IMR-90 (cell line): ENCODE results near the gene C3. TPM values are rescaled to one million over a fixed set of nuclear protein-coding genes. Genes with fewer than 3 reads are reported as not detected.

Source experiments
- ATAC-seq: fragments of 200-7000 bp; cut with Tn5 transposase; 2 replicates; pipeline ENCODE4 v1.9.1; 2020; ENCODE audit warnings: low read depth, mild to moderate bottlenecking, moderate library complexity
- BruUV-seq: library from RNA; stranded (reverse); fragments of 400-500 nt; replicated peaks from 2 replicates; lab custom pipeline; 2021; lab: Mats Ljungman, UMichigan
- CTCF ChIA-PET: fragments of 300-600 bp; formaldehyde crosslinking; extraction: SDS; loops from one replicate; lab custom pipeline; 2021; ENCODE audit warnings: antibody characterized with exemption; lab: Yijun Ruan, JAX
- POLR2A ChIA-PET: fragments of 300-600 bp; sonication (Branson Sonifier 250); formaldehyde crosslinking; loops from one replicate; lab custom pipeline; 2022; ENCODE audit warnings: antibody characterized with exemption; ENCODE audit not compliant: unreplicated experiment; lab: Charles Lee
- DNase-seq: peaks from one replicate; pipeline ENCODE4 v3.0.0; 2013
- H2AFZ ChIP-seq: replicated peaks from 2 replicates; pipeline ENCODE3; 2013; ENCODE audit warnings: low read length, mild to moderate bottlenecking; ENCODE audit not compliant: poor library complexity
- H2AK5ac ChIP-seq: 2 replicates; pipeline ENCODE4 v1.6.1; 2013; ENCODE audit warnings: low read depth, low read length, inconsistent platforms
- H2AK9ac ChIP-seq: replicated peaks from 2 replicates; pipeline ENCODE3; 2013; ENCODE audit warnings: mild to moderate bottlenecking, low read depth, low read length, moderate library complexity; ENCODE audit not compliant: poor library complexity
- H2BK120ac ChIP-seq: 2 replicates; pipeline ENCODE4 v1.6.1; 2013; ENCODE audit warnings: low read depth, low read length, inconsistent platforms
- H2BK15ac ChIP-seq: 3 replicates; pipeline ENCODE4 v1.6.1; 2013; ENCODE audit warnings: low read depth, low read length, inconsistent platforms
- H2BK20ac ChIP-seq: 2 replicates; pipeline ENCODE4 v1.6.1; 2013; ENCODE audit warnings: low read depth, mild to moderate bottlenecking, inconsistent platforms, low read length, moderate library complexity
- H2BK5ac ChIP-seq: 2 replicates; pipeline ENCODE4 v1.6.1; 2013; ENCODE audit warnings: mild to moderate bottlenecking, low read depth, low read length, inconsistent platforms; ENCODE audit not compliant: poor library complexity, severe bottlenecking
- H3K14ac ChIP-seq: replicated peaks from 2 replicates; pipeline ENCODE4 v1.6.1; 2013; ENCODE audit warnings: low read depth, low read length, inconsistent platforms
- H3K18ac ChIP-seq: 2 replicates; pipeline ENCODE4 v1.6.1; 2013; ENCODE audit warnings: low read depth, low read length, control low read depth
- H3K23ac ChIP-seq: 2 replicates; pipeline ENCODE4 v1.6.1; 2013; ENCODE audit warnings: low read depth, low read length, inconsistent platforms
- H3K27ac ChIP-seq: 2 replicates; pipeline ENCODE4 v1.5.1; 2013; ENCODE audit warnings: mild to moderate bottlenecking, control low read depth, low read length; ENCODE audit not compliant: insufficient read depth
- H3K27me3 ChIP-seq: 2 replicates; pipeline ENCODE4 v1.6.1; 2013; ENCODE audit warnings: low read length; ENCODE audit not compliant: control insufficient read depth, insufficient read depth
- H3K36me3 ChIP-seq: 2 replicates; pipeline ENCODE4 v1.6.1; 2013; ENCODE audit warnings: low read length, mixed read lengths; ENCODE audit not compliant: control insufficient read depth, insufficient read depth
- H3K4ac ChIP-seq: 2 replicates; pipeline ENCODE4 v1.6.1; 2013; ENCODE audit warnings: low read depth, low read length, inconsistent platforms
- H3K4me1 ChIP-seq: 2 replicates; pipeline ENCODE4 v1.6.1; 2013; ENCODE audit warnings: low read length, mixed read lengths; ENCODE audit not compliant: control insufficient read depth, insufficient read depth
- H3K4me2 ChIP-seq: 2 replicates; pipeline ENCODE4 v1.6.1; 2013; ENCODE audit warnings: low read depth, mild to moderate bottlenecking, control low read depth, low read length, moderate library complexity
- H3K4me3 ChIP-seq: 2 replicates; pipeline ENCODE4 v1.5.1; 2013; ENCODE audit warnings: low read depth, mild to moderate bottlenecking, control low read depth, low read length, moderate library complexity; ENCODE audit not compliant: insufficient read depth
- H3K56ac ChIP-seq: 2 replicates; pipeline ENCODE4 v1.6.1; 2013; ENCODE audit warnings: low read length, inconsistent platforms; ENCODE audit not compliant: insufficient read depth; ENCODE audit errors: extremely low read depth
- H3K79me1 ChIP-seq, 2 experiments: 2 replicates each; pipeline ENCODE4 v1.6.1; 2013; ENCODE audit warnings: low read length in 2 of 2, inconsistent platforms in 1 of 2, low read depth in 1 of 2
- H3K9ac ChIP-seq: 2 replicates; pipeline ENCODE4 v1.6.1; 2013; ENCODE audit warnings: low read depth, low read length, control low read depth
- H3K9me1 ChIP-seq: 2 replicates; pipeline ENCODE4 v1.6.1; 2013; ENCODE audit warnings: low read length, inconsistent platforms; ENCODE audit not compliant: insufficient read depth
- H3K9me3 ChIP-seq: 2 replicates; pipeline ENCODE4 v1.6.1; 2013; ENCODE audit warnings: low read length; ENCODE audit not compliant: control insufficient read depth, insufficient read depth
- H4K20me1 ChIP-seq: 2 replicates; pipeline ENCODE4 v1.6.1; 2013; ENCODE audit warnings: low read length, inconsistent platforms; ENCODE audit not compliant: insufficient read depth
- H4K5ac ChIP-seq: 2 replicates; pipeline ENCODE4 v1.6.1; 2013; ENCODE audit warnings: mild to moderate bottlenecking, low read depth, low read length, control low read depth
- H4K8ac ChIP-seq, 2 experiments: 2 replicates each; pipeline ENCODE4 v1.6.1; 2013; ENCODE audit warnings: low read depth in 2 of 2, low read length in 2 of 2, control low read depth in 1 of 2, inconsistent platforms in 1 of 2
- H4K91ac ChIP-seq: 2 replicates; pipeline ENCODE4 v1.6.1; 2013; ENCODE audit warnings: low read depth, low read length, inconsistent platforms; ENCODE audit not compliant: insufficient read depth
- BHLHE40 ChIP-seq: fragments of 150-350 bp; IDR thresholded peaks from 2 replicates; pipeline ENCODE4 v1.6.1; 2016; ENCODE audit warnings: mild to moderate bottlenecking, low read depth, low read length
- CEBPB ChIP-seq: IDR thresholded peaks from 2 replicates; pipeline ENCODE4 v1.6.1; 2012; ENCODE audit warnings: low read depth, low read length, improper control_type of control experiment
- CHD1 ChIP-seq: IDR thresholded peaks from 2 replicates; pipeline ENCODE4 v1.6.1; 2012; ENCODE audit warnings: low read depth, low read length, improper control_type of control experiment
- FOS ChIP-seq: fragments of 150-350 bp; IDR thresholded peaks from 2 replicates; pipeline ENCODE4 v1.6.1; 2016; ENCODE audit warnings: low read depth, low read length
- MAFK ChIP-seq: IDR thresholded peaks from 2 replicates; pipeline ENCODE4 v1.6.1; 2012; ENCODE audit warnings: low read depth, low read length, improper control_type of control experiment
- MXI1 ChIP-seq: IDR thresholded peaks from 2 replicates; pipeline ENCODE4 v1.6.1; 2012; ENCODE audit warnings: low read depth, mild to moderate bottlenecking, low read length, moderate library complexity, borderline replicate concordance
- POLR2A ChIP-seq: IDR thresholded peaks from 2 replicates; pipeline ENCODE4 v1.6.1; 2012; ENCODE audit warnings: mild to moderate bottlenecking, low read depth, low read length
- RFX5 ChIP-seq: IDR thresholded peaks from 2 replicates; pipeline ENCODE4 v1.8.0; 2012; ENCODE audit warnings: low read depth, mild to moderate bottlenecking, low read length, moderate library complexity
- WGBS, 2 experiments: methylation state at CpG; one replicate each; pipeline versions ENCODE4 v1.1.5 to v1.1.7; 2013; ENCODE audit warnings: missing lambda C conversion rate in 2 of 2; ENCODE audit not compliant: insufficient read length in 1 of 2; ENCODE audit errors: extremely low coverage in 2 of 2; 5-methylcytosine and 5-hydroxymethylcytosine counted together
- dilution Hi-C: fragments of 300-500 bp; cut with HindIII; formaldehyde crosslinking; loops from one replicate; pipeline ENCODE4 v1.14.3; 2018; ENCODE audit warnings: low sequenced_read_pairs; ENCODE audit not compliant: unreplicated experiment
- in situ Hi-C: fragments of 300-500 bp; cut with MboI; formaldehyde crosslinking; loops from 3 replicates; pipeline ENCODE4 v1.14.3; 2019; ENCODE audit warnings: low sequenced_read_pairs, inconsistent platforms, mixed read lengths
- intact Hi-C: fragments of 100-400 bp; cut with micrococcal nuclease; formaldehyde crosslinking; loops from 2 replicates; pipeline ENCODE4 v1.10.0; 2022
- polyA plus RNA-seq, 3 experiments: library from polyadenylated mRNA; depleted of rRNA; stranded (reverse); fragments of >200 nt; gene quantifications; 2 replicates each; pipeline ENCODE4 v1.2.3, GENCODE V29; 2012; ENCODE audit warnings: low replicate concordance in 1 of 3
- total RNA-seq: library from RNA; depleted of rRNA; stranded (reverse); fragments of >200 nt; gene quantifications from 2 replicates; pipeline ENCODE4 v1.2.3, GENCODE V29; 2012
- TF ChIP-seq, protein P1 (sequence below): conservative IDR thresholded peaks from 2 replicates; pipeline ENCODE4 v1.5.1; 2012; ENCODE audit warnings: mild to moderate bottlenecking, low read depth, low read length, improper control_type of control experiment
- TF ChIP-seq, protein P2 (sequence below): fragments of 150-350 bp; IDR thresholded peaks from 2 replicates; pipeline ENCODE4 v1.6.1; 2016; ENCODE audit warnings: low read depth, mild to moderate bottlenecking, low read length, moderate library complexity, borderline replicate concordance
- TF ChIP-seq, protein P3 (sequence below): fragments of 150-350 bp; IDR thresholded peaks from 2 replicates; pipeline ENCODE4 v1.6.1; 2017; ENCODE audit warnings: mild to moderate bottlenecking, antibody characterized with exemption, low read length, low read depth

Gene C3
- total and polyA plus RNA-seq, 2 of the 4 experiments (the other 2 are of a cell fraction), result 0.36 TPM; not detected in 1

DNA sequence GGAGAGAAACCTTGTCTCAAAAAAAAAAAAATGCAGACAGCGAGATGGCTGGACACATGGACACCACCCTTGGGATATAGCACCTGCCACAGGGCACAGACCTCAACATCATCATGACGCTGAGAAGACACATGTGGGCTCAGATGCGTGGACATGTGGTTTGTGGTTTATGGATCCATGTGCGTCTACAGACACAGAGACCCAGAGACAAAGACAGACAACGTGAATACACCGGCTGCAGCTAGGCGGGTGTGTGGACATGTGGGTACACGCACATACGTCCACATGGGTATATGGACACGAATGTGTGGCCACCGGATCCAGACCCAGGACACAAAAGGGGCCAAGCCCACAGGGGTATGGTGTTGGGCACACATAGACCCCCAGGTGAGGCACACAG lies 51.8 kb downstream of the C3 start:
- ATAC-seq, result no peak

More for the DNA sequence above, 51.8 kb downstream of the C3 start:
- H3K4ac ChIP-seq, result no peak overlapping the region
- H2AFZ ChIP-seq, result no peak overlapping the region
- POLR2A ChIA-PET, result no interaction called here
- H3K18ac ChIP-seq, result no peak overlapping the region
- no peak overlapping the region for H2BK20ac ChIP-seq
- H3K9me1 ChIP-seq, result no peaks in the 10 kb centered on the region
- dilution Hi-C loops (no loop called here), intact Hi-C loops (no loop called here), in situ Hi-C loops (no loop called here)
- peaks cover 10% of the 10 kb centered on the region for H3K9me3 ChIP-seq
- H3K79me1 ChIP-seq, result no peaks in the 10 kb centered on the region
- H3K23ac ChIP-seq, result no peak overlapping the region
- no peak overlapping the region for H2BK15ac ChIP-seq
- no peak overlapping the region for H4K91ac ChIP-seq
- BruUV-seq, result no TSS peak
- no peak overlapping the region for H3K27ac ChIP-seq
- no peak overlapping the region for H3K4me3 ChIP-seq
- no peak overlapping the region for H4K5ac ChIP-seq
- CTCF ChIA-PET, result no interaction called here
- H2BK5ac ChIP-seq, result no peak overlapping the region
- DNase-seq, result no peak
- no peak overlapping the region for H2AK5ac ChIP-seq
- H3K4me2 ChIP-seq, result no peak overlapping the region
- no peaks in the 10 kb centered on the region for H3K4me1 ChIP-seq
- H3K36me3 ChIP-seq, result no peaks in the 10 kb centered on the region
- H4K20me1 ChIP-seq, result no peaks in the 10 kb centered on the region
- TF ChIP-seq RFX5 (no peak), BHLHE40 (no peak), CEBPB (no peak), POLR2A (no peak), MXI1 (no peak), MAFK (no peak), CHD1 (no peak), FOS (no peak)
- TF ChIP-seq, protein P1, sequence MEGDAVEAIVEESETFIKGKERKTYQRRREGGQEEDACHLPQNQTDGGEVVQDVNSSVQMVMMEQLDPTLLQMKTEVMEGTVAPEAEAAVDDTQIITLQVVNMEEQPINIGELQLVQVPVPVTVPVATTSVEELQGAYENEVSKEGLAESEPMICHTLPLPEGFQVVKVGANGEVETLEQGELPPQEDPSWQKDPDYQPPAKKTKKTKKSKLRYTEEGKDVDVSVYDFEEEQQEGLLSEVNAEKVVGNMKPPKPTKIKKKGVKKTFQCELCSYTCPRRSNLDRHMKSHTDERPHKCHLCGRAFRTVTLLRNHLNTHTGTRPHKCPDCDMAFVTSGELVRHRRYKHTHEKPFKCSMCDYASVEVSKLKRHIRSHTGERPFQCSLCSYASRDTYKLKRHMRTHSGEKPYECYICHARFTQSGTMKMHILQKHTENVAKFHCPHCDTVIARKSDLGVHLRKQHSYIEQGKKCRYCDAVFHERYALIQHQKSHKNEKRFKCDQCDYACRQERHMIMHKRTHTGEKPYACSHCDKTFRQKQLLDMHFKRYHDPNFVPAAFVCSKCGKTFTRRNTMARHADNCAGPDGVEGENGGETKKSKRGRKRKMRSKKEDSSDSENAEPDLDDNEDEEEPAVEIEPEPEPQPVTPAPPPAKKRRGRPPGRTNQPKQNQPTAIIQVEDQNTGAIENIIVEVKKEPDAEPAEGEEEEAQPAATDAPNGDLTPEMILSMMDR, result no peak
- TF ChIP-seq, protein P2, sequence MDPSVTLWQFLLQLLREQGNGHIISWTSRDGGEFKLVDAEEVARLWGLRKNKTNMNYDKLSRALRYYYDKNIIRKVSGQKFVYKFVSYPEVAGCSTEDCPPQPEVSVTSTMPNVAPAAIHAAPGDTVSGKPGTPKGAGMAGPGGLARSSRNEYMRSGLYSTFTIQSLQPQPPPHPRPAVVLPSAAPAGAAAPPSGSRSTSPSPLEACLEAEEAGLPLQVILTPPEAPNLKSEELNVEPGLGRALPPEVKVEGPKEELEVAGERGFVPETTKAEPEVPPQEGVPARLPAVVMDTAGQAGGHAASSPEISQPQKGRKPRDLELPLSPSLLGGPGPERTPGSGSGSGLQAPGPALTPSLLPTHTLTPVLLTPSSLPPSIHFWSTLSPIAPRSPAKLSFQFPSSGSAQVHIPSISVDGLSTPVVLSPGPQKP, result no peak
- TF ChIP-seq, protein P3, sequence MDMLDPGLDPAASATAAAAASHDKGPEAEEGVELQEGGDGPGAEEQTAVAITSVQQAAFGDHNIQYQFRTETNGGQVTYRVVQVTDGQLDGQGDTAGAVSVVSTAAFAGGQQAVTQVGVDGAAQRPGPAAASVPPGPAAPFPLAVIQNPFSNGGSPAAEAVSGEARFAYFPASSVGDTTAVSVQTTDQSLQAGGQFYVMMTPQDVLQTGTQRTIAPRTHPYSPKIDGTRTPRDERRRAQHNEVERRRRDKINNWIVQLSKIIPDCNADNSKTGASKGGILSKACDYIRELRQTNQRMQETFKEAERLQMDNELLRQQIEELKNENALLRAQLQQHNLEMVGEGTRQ, result no peak
- WGBS, 2 experiments, result 84% methylated on average over 8 of the region's 11 CpGs; no CpG with 5 or more reads in 1 of the 2 experiments
- H4K8ac ChIP-seq, result no peak overlapping the region
- no peak overlapping the region for H3K14ac ChIP-seq
- no peaks in the 10 kb centered on the region for H3K27me3 ChIP-seq
- H2BK120ac ChIP-seq, result no peak overlapping the region
- no peak overlapping the region for H2AK9ac ChIP-seq
- H3K9ac ChIP-seq, result no peak overlapping the region
- no peak overlapping the region for H3K56ac ChIP-seq
